Embryonic facial prominence (tissue), 1 donor: Measurements from ENCODE around the gene FRYL.
"Not testable (repeated sequence)": the region's sequence is repeated elsewhere in the genome, so short reads cannot be mapped to it uniquely, and the experiment has no call there.

ENCODE experiments used
- DNase-seq: peaks from one replicate; pipeline ENCODE4 v3.0.0-alpha.2; 2016; ENCODE audit errors: extremely low spot score

The FRYL gene

GRCh38 chr4:48698029-48698971 is 81.8 kb downstream of the FRYL start:
- DNase-seq = no peak

- not testable (repeated sequence) for DNase-seq
Measured at GRCh38 chr4:48697516-48697915, 82.6 kb downstream of the FRYL start.

- no peak for DNase-seq
Measured at GRCh38 chr4:48694824-48695223, 85.3 kb downstream of the FRYL start.

- no peak for DNase-seq
Measured at GRCh38 chr4:48693856-48694574, 86.1 kb downstream of the FRYL start.

- DNase-seq = peak; percentile 3
Measured at GRCh38 chr4:48692897-48693296, 87.2 kb downstream of the FRYL start.

GRCh38 chr4:48692044-48692443 is 88.0 kb downstream of the FRYL start:
- DNase-seq = peak; percentile 4

- DNase-seq = no peak
Measured at GRCh38 chr4:48688953-48689352, 91.1 kb downstream of the FRYL start.

GRCh38 chr4:48687313-48688051 is 92.6 kb downstream of the FRYL start:
- DNase-seq = no peak

GRCh38 chr4:48686369-48686768 is 93.7 kb downstream of the FRYL start:
- no peak for DNase-seq

- no peak for DNase-seq
Measured at GRCh38 chr4:48683784-48684666, 96.1 kb downstream of the FRYL start.

- DNase-seq = not testable (repeated sequence)
Measured at GRCh38 chr4:48682870-48683269, 97.2 kb downstream of the FRYL start.

- no peak for DNase-seq
Measured at GRCh38 chr4:48681856-48682255, 98.2 kb downstream of the FRYL start.

- DNase-seq = no peak
Measured at GRCh38 chr4:48680848-48681568, 99.1 kb downstream of the FRYL start.

- no peak for DNase-seq
Measured at GRCh38 chr4:48673537-48673936, 106.5 kb downstream of the FRYL start.

GRCh38 chr4:48670587-48670986 is 109.5 kb downstream of the FRYL start:
- no peak for DNase-seq

GRCh38 chr4:48669086-48669485 is 111.0 kb downstream of the FRYL start:
- DNase-seq = no peak

- DNase-seq = no peak
Measured at GRCh38 chr4:48668254-48669017, 111.6 kb downstream of the FRYL start.

GRCh38 chr4:48667148-48667547 is 112.9 kb downstream of the FRYL start:
- DNase-seq = no peak

- DNase-seq = no peak
Measured at GRCh38 chr4:48665555-48666186, 114.4 kb downstream of the FRYL start.
